ENCODE results near the gene SMCO4.
A peak's percentile ranks its signal among the peaks of the same experiment; 100 is the strongest.

The SMCO4 gene

DNA sequence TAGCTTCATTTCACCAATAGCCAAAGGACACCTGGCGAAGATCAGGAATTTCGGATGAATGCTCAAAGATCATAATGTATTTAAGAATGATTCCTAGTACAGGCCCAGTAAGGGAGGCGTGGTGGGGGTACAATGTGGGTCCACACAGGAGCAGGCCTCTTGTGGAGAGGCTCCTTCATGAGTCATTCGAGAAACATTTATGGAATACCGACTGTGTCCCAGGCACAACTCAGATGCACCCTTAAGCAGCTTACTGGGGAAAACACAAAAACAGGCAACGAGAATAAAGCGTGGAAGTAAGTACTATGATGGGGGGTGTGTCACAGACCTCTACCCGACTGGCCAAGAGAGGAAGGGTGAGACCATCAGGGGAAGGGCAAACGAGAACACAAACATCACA, 44.5 kb downstream of the SMCO4 start:
- no peak for DNase-seq

- no peak for DNase-seq
These were observed 45.0 kb downstream of the SMCO4 start for GRCh38 chr11:93498161-93498560.

DNA sequence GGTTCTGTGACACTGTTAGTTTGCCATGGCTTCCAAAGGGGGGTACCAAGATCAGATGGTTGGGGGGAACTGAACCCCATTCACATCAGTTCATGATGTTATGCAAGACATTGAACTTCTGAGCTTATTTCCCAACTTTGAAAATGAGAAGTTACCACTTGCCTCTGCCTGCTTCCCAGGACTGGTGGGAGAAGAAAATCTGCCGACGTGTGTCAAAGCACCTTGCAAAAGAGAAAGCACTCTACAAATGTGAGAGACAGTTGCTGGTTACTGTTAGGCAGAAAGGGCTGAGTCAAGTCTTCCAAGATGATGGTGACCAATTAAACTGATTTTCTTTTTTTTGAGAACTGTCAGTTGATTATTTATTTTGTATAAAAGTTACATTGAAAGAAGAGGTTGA, 45.6 kb downstream of the SMCO4 start:
- DNase-seq, result no peak

GRCh38 chr11:93494357-93494756, 48.8 kb downstream of the SMCO4 start:
- DNase-seq, result no peak

GRCh38 chr11:93493252-93493897, 49.8 kb downstream of the SMCO4 start:
- no peak for DNase-seq

GRCh38 chr11:93492464-93493251, 50.5 kb downstream of the SMCO4 start:
- no peak for DNase-seq

DNA sequence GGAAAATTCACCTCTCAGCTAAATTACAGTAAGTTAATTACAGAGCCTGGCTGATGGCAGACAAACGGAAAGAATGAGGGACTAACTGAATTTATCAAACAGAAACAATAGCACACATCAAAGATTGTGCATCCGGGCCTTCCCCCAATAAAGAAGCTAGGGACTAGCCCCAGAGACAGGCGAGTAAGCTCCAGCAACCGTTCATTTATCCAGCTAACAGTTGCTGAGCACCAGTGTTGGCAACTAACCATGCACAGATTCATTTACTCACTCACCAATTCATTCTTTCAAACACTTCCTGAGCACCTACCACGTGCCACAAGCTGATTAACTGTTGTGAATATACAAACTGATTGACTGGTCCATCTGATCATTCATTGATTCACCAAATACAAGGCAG, 51.2 kb downstream of the SMCO4 start:
- DNase-seq, result no peak

GRCh38 chr11:93490996-93491618, 52.1 kb downstream of the SMCO4 start:
- no peak for DNase-seq

GRCh38 chr11:93489841-93490240, 53.4 kb downstream of the SMCO4 start:
- DNase-seq, result no peak

GRCh38 chr11:93487032-93487483, 56.1 kb downstream of the SMCO4 start:
- peak; percentile 59 for DNase-seq

- DNase-seq, result no peak
These were observed 57.2 kb downstream of the SMCO4 start for GRCh38 chr11:93485983-93486382.

- DNase-seq, result no peak
These were observed 58.5 kb downstream of the SMCO4 start for GRCh38 chr11:93484716-93485115.

DNA sequence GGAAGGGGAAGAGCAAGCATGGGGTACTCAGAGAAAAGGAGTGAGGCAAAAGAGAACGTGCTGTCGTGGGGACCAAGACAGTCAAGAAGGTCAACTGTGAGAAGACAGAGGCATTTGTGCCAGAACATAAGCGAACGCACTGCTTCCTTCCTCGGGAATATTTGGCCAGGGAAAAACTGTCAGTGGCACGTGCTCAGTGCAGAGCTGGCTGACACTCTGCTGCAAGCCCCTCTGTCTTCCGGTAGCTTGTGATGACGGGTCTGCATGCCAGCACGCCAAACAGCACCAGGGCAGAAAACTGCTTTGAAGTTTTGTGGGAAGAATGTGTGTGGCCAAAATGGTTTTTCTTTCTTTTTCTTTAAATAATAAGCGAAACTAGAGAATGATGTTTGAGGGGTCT, 60.6 kb downstream of the SMCO4 start:
- DNase-seq, result no peak

DNA sequence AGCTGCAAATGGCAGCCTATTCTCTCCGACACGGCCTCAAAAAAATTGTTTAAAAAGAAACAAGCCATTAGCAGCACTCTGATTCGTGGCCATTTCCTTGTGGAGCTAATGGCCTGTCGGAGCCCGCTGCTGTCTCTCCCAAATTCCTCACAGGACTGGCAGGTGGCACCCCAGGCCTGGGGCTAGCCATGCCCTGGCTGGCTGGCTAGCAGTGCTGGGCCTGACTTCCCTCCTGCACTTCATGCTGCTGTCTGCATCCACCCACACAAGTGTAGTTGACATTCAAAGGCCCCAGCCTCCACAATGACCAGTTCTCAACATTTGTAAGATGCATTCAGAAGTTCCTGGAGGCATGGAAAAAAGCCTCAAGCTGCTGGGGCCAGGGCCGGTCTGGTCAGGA, 61.5 kb downstream of the SMCO4 start:
- DNase-seq, result no peak

DNA sequence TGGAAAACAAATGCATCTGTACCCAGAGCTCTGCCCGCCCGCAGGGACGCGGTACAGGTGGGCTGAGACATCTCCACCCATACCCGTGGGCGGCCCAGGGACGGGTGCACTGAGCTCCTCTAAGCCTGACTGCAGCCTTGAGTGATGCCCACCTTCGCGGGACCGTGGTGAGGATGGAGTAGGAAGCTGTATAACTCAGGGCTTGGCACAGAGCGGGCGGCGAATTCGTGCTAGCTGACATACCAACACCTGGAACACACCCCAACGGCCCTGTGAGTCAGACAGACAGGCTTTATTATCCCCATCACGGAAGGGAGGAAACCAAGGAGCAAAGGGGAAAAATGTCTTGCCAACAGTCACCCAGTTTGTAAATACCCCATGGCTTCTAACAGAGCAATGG, 61.9 kb downstream of the SMCO4 start:
- DNase-seq, result no peak

DNA sequence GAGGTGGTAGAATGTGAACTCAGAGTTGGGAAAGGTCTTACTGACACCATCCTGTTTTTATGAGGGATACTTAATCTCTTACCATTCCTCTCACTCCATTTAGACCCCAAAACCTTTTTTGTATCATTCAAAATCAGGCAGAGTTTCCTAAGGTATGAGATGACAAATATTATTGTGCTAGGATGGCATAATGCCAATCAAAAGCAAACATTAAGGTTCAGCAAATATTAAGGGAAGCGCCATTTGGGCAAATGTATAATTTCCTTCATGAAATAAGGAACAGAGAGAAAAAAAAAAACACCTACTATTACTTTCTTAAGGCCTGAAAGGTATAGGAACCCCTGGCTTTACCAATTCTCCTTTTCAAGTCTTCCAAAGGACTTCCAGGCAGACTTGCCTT, 62.4 kb downstream of the SMCO4 start:
- no peak for DNase-seq

GRCh38 chr11:93480256-93480655, 62.9 kb downstream of the SMCO4 start:
- DNase-seq, result no peak

- no peak for DNase-seq
These were observed 64.3 kb downstream of the SMCO4 start for GRCh38 chr11:93478841-93479240.

DNA sequence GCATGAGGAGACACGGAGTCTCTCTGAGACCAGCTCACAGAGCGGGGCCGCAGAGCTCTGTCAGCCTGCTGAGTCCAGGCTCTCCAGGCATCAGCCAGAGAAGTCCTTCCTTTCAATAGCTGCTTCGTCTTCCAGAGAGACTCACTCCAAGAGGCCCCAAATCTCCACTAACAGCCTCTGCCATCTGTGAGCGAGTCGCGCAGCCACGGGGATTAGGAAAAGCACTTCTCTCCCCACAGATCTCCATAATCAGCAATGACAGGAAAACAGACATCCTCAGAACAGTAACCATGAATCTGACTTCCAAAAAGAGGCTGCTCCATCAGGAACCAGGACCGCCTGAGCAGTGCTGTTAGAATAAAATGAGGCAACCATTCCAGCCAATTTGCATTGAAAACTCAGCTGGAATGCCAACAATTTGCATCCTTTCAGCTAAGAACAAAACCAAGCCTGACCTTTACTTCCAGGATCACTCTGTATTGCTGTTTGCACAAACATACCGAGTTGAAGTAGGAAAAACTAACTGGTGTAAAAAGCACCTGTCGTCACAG, 65.4 kb downstream of the SMCO4 start:
- DNase-seq, result no peak

DNA sequence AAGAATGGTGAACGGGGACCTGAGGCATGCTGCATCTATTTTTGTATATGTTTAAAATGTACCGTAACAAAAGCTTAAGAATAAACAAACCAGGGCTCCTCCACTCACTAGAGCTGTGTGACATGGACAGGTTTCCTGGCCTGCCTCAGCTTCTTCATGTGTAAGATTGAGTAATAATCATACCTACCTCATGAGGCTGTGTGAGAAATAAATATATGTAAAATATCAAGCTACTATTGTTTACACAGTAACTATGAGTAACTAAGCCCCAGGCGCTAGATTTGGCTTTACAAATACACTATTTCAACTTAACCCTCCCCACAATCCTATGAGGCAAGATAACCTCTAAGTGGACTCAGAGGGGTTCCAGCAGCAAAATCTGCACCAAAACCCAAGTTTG, 66.4 kb downstream of the SMCO4 start:
- no peak for DNase-seq

DNA sequence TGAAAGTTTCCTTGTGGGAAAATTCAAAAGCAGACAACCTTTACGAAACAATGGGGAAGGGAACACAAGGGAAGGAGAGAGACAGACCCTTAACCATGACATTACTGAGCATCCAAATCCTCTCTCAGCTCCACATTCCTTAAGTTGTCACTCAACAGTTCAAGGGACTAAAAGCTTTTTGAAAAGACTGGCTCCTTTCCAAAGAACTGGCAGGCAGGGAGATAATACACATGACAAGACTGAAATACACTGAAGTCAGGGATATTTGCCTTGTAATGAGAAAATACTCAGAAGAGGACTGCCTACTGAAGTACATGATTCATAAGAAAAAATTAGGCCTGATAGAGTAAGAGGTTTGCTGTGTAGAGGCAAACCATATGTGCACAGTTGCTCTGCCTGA, 69.1 kb downstream of the SMCO4 start:
- no peak for DNase-seq

DNA sequence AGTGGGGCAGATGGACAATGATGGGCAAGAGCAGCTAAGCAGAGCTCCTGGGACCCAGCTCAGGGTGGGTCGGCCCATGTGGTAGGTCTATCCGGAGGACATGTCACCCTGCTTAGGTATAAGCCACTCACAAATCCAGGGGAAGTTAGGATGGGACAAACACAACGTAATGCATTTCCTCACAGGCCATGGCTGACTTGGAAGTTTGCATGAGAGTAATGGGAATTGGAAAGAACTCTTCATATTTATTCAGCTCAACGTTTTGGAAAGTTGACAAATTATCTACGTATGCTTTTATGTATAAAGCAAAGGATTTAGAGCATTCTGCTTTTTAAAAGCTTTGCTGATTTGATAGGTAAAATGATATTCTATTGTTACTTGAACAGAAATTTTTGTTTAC, 74.9 kb downstream of the SMCO4 start:
- no peak for DNase-seq

DNA sequence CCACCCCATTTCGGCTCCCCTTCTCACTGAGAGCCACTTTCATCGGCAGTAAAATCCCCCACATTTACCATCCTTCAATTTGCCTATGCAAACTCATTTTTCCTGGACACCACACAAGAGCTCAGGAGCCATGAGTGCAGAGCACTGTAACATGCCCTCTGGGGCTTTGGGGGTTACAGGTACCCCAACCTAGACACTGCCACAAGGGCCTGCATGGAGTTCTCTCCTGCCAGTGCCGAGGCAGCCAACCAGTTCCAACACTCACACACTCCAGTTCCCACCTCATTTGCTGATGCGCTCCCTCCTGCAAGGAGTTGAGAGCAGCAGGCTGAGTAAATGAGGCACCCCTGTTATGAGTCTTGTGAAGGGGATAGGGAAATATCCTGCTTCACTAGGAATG, 76.1 kb downstream of the SMCO4 start:
- no peak for DNase-seq

Data from NCI-H187 treated with DMSO at 0.1 percent for 48 hours (cell line).